Activated CD4-positive, alpha-beta T cell treated with anti-CD3 and anti-CD28 coated beads for 1 hour (primary cell): ENCODE measurements around the gene PINK1.
"Not testable (repeated sequence)": the region's sequence is repeated elsewhere in the genome, so short reads cannot be mapped to it uniquely, and the experiment has no call there.

Source experiments
- DNase-seq: peaks from one replicate; pipeline ENCODE4 v3.0.0-alpha.2; 2020

Gene PINK1

GRCh38 chr1:20648438-20648837 lies 15.2 kb downstream of the PINK1 start:
- DNase-seq: no peak

DNA sequence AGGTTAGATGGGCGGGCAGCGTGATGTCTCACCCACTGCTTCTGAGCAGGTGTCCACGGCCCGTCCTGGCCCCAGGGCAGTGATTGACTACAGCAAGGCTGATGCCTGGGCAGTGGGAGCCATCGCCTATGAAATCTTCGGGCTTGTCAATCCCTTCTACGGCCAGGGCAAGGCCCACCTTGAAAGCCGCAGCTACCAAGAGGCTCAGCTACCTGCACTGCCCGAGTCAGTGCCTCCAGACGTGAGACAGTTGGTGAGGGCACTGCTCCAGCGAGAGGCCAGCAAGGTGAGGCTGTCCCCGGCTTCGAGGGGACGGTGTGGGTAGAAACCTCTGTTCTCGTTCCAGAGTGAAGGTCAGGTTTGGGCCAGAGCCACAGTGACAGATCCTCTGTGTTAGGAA lies 15.7 kb downstream of the PINK1 start:
- no peak for DNase-seq

DNA sequence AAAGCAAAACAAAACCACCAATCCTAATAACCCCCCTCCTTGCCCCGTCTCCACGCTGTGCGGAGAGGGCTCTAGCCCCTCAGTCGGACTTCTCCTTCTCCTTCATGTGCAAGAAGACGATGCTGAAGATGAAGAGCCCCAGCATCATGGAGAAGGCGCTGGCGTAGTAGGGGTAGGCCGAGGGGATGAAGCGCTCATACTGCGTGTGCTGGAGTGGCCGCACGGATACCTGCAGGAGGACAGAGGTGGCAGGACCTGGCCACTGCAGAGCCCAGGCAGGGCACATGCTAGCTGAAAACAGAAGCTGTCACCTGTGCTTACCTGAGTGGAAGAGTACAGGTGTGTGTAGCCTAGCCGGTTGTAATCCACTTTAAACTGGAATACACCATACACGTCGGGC lies 19.0 kb downstream of the PINK1 start:
- no peak for DNase-seq

DNA sequence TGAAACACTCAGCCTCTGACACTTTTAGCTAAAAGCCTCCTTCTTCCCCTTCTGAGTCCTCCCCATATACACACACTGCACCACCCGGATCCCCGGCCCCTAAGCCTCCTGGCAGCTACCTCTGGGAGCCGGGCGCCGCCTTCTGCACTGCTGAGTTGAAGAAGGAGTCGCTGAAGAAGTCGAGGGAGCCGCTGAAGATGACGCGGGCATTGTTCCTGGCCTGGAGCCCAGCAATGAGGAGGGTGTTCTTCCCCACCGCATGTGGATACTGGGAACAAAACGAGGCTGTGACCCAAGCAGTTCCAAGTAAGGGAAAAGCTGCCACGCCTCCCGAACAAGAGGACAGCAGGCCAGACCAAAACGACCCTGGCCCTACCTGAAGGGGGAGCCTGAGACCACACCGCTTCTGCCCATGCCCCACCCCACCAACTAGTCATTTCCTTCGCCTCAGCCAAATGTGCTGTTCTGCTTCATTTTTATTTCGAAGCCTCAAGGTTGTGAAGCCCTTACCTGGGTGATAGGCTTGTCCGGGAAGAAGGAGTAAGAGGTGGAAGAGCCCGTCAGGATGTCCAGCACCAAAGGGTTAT lies 20.9 kb downstream of the PINK1 start:
- DNase-seq: no peak

DNA sequence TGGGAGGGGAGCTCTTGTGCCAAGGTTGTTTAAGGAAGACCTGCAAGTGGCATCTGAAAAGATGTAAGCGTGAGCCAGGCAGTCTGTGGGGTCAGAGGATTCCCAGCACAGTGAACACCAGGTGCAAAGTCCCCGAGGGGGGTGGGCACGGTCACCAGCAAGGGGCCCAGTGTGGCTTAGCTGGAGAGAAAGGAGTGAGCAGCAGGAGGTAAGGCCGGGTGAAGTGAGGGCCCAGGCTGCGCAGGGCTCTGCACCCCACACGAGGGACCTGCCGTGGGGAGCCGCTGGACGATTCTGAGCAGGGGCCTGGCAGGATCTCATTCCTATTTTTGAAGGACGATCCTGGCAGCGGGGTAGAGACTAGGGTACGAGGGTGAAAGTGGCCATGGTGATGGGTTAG lies 23.8 kb downstream of the PINK1 start:
- no peak for DNase-seq

- no peak for DNase-seq
These were observed 25.1 kb downstream of the PINK1 start for GRCh38 chr1:20658166-20658915.

GRCh38 chr1:20660363-20660762 lies 27.1 kb downstream of the PINK1 start:
- DNase-seq: no peak

- no peak for DNase-seq
These were observed 27.6 kb downstream of the PINK1 start for GRCh38 chr1:20660847-20661206.

DNA sequence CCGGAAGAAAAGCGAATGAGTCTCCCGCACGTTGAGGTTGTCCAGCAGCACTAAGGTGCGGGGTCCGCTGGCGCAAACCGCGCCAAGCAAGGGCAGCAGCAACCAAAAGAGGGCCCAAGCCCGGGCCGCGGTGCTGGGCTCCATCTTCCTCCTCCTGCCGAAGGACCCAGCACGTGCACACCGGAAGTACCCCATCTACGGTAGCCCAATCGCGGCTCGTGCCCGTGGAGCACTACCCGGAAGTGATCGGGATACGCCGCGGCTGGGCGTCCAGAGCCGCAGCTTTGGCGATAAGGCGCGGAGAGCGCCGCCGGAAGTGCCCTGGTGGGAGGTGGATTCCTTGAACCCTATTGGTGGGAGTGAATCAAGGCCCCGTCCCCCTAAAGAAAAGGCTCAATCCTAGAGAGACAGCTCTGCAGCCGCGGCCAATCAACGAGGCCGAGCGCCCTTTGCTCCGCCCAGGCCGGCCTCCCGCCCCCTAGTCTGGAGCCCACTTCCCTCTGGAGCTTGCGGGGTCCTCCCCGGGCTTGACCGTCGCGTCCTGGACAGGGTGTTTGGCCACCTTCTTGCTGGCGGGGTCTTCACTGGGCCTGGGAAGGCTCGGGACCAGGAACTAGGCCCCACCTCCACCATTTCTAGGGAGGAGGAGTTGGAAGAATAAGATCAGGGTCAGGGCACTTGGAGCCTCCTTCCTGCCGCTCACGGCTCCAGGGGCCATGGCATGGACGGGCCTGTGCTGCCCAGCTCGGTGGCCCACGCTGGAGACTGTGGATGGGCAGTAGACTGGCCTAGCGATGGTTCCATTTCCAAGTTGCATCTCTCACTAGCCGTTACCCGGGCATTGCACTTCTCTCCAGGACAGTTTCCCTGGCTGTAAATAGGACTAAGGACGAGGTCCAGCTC lies 28.2 kb downstream of the PINK1 start, which contains the start of gene DDOST:
Gene DDOST (minus strand): TSS at position 163 of the 903 bp plus-strand sequence. CDS start 19 bp downstream, at position 144.
- DNase-seq: peak; percentile 91

DNA sequence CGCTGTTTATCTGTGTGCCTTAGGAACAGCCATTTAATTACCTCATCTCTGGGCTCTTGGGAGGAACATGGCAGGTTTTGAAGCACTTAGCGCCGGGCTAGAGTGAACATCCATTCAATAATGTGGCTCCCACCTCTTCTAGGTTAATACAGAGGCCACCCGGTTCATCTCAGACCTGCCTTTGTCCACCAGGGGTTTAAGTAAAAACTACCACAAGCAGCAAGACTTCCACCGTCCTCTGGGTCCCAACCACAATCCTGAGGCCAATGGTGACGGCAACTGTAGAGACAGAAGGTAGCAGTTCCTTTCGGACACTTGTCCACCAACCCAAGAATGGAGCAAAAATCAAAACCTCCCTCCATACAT lies 28.8 kb downstream of the PINK1 start:
- DNase-seq: no peak

DNA sequence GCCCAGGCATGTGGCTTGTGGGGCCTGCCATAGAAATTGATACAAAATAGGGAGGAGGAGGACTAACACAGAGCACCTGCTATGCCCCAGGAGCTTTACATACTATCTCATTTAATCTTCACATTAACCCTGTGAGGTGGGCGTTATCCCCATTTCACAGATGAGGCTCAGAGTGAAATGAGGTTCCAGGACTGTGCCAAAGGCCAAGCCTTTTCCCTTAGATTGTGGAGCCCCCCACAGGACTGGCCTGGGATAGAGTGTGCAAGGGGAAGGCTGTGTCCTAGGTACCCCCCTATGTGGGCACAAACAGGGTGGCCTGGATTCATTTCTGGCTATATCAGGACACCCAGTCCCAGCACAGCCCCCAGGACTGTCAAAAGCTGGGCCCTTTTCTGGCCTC lies 30.1 kb downstream of the PINK1 start:
- DNase-seq: no peak

DNA sequence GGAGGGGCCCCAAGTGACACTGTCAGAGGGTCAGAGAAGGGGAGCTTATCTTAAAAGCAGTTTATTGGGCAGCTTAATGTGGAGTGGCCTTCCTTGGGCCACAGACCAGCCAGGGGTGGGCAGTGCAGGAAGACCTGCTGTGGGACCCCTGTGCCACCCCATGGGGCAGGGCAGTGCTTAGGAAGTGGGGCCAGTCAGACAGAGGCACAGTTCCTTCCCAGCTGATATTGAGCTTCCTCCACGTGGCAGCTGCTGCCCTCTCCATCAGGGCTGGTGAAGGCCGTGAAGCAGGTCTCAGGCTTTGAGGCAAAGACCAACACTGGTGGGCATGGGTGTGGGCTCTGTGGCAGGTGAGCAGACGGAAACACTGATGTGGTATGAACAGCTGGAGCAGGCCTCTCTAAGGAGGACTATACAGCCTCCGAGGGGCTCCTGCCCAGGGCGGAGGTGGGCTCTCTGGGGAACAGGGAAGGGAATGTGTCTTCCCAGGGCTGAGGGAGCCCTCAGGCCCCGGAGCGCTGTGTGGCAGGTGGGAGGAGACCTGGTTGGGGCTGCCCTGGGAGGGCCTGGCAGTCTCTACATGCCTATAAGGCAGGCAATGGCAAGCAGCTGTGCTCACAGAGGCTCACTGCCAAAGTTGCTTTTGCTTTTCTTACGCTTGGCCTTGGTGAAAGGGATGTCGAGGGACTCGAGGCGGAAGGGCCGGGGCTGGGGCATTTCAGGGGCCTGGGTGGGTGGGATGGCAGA lies 30.9 kb downstream of the PINK1 start:
- DNase-seq: no peak

DNA sequence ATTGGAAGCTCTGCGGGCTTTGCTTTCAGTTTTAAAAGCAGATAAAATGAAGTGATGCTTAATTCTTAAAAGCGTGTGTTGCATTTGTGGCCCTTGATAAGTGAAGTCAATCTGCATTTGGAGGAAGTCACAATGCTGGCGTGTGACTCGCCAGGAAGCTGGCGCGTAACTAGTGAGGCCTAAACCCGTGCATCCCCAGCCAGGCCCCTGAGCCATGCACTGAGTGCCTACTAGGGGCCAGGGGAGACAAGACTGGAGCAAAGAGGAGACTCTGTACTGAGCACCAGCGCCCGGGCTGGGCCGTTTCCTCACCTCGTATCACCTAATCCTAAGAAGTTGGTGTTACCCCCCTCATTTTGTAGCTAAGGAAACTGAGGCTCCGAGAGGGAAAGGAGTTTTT lies 32.5 kb downstream of the PINK1 start:
- DNase-seq: no peak

DNA sequence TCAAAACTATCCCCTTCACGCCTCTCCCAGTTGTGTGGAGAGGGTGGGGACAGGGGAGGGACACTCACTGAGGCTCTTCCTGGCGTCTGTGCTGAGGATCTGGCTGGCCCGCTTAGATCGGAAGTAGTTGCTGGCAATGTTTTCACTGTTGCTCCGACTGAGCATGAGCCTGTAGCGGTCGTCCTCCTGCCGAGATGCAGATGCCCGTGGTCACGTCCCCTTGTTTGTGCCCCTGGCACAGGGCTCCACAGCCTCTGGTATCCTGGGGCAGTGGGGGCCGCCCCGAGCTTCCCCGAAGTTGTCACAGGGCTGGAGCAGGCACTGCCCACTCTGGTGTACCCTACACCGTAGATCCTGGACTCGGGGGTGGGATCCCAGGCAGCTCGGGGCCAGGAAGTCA lies 32.9 kb downstream of the PINK1 start:
- no peak for DNase-seq

- no peak for DNase-seq
These were observed 33.5 kb downstream of the PINK1 start for GRCh38 chr1:20666804-20667203.

DNA sequence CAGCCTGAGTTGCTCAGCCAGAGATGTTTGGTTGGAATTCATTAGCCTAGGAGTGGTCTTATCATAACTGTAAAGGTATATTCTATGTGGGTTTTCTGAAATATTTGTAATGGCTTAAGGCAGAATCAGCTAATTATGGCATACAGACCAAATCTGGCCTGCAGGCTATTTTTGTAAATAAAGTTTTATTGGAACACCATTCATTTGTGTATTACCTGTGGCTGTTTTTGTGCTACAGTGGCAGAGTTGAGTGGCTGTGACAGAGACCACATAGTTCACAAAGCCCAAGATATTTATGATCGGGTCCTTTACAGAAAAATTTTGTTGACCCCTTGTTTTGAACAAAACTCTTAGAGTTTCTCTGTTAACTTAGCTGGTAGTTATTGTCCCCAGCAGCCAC lies 35.3 kb downstream of the PINK1 start:
- no peak for DNase-seq

- DNase-seq: no peak
These were observed 37.7 kb downstream of the PINK1 start for GRCh38 chr1:20670936-20671335.

DNA sequence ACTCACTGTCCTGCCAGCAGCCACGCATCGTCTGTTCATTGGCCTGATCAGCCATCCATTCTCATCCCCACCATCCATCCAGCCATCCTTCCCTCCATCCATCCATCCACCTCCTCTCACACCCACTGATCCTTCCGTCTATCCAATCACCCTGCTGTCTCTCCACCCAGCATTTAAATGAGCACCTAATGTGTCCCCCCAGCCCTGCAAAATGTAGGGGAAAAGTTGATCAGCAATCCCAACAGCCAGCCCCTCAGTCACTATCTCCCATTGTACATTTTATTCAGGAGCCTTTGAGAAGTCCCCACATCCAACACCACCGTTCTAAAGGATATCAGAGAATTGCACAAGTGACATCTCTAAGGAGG lies 39.0 kb downstream of the PINK1 start:
- DNase-seq: no peak

DNA sequence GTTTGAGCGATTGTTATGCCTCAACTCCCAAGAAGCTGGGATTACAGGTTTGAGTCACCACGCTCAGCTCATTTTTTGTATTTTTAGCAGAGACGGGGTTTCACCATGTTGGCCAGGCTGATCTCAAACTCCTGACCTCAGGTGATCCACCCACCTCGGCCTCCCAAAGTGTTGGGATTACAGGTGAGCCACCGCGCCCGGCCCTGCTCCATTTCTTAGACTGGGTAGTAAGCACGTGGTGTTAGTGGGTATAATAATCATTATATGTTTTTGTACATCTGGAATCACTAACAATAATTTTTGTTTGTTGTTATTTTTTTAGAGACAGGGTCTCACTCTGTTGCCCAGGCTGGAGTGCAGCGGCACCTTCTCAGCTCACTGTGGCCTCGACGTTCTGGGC lies 40.4 kb downstream of the PINK1 start:
- not testable (repeated sequence) for DNase-seq

- no peak for DNase-seq
These were observed 45.3 kb downstream of the PINK1 start for GRCh38 chr1:20678599-20678998.

- no peak for DNase-seq
These were observed 47.0 kb downstream of the PINK1 start for GRCh38 chr1:20680269-20680668.

DNA sequence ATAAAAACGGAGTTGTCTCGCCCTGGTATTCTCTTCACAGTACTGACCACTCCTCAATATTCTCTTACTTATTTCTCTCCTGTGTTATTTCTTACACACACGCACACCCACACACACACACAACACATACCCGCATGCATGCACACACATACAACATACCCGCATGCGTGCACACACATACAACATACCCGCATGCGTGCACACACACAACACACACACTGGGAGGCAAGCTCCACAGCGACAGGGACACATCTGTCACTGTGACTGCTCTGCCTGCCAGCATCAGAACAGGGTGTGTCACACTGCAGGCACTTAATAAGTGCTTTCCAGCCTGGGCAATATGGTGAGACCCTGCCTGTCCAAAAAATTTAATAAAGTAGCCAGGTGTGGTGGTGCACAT lies 48.7 kb downstream of the PINK1 start:
- no peak for DNase-seq

- no peak for DNase-seq
These were observed 49.4 kb downstream of the PINK1 start for GRCh38 chr1:20682571-20683236.
